GM23248 (cell line): Measurements from ENCODE around the gene AP2B1.

Experiments used
- EZH2 ChIP-seq: fragments of 200-600 bp; sonication (generic); IDR thresholded peaks from 2 replicates; pipeline ENCODE4 v1.6.1; 2018; ENCODE audit warnings: antibody characterized with exemption, mild to moderate bottlenecking; ENCODE audit not compliant: insufficient read depth, poor library complexity, severe bottlenecking
- EZH2phosphoT487 ChIP-seq: fragments of 200-600 bp; sonication (generic); IDR thresholded peaks from 2 replicates; pipeline ENCODE4 v1.6.1; 2018; ENCODE audit warnings: antibody characterized with exemption, moderate library complexity, mild to moderate bottlenecking, low read depth; ENCODE audit not compliant: insufficient read depth

GRCh38 chr17:35773679-35774425 lies 186.7 kb downstream of the AP2B1 start:
- TF ChIP-seq EZH2 (no peak), EZH2phosphoT487 (no peak)
